GM21528 (cell line): Measurements from ENCODE around the gene TSPAN12.
"Not testable (repeated sequence)": the region's sequence is repeated elsewhere in the genome, so short reads cannot be mapped to it uniquely, and the experiment has no call there.

Experiments used
- ATAC-seq: cut with Tn5 transposase; IDR thresholded peaks from one replicate; pipeline ENCODE4 v1.9.1; 2021; ENCODE audit warnings: mild to moderate bottlenecking, moderate library complexity; ENCODE audit not compliant: unreplicated experiment, low FRiP score

TSPAN12 gene

DNA sequence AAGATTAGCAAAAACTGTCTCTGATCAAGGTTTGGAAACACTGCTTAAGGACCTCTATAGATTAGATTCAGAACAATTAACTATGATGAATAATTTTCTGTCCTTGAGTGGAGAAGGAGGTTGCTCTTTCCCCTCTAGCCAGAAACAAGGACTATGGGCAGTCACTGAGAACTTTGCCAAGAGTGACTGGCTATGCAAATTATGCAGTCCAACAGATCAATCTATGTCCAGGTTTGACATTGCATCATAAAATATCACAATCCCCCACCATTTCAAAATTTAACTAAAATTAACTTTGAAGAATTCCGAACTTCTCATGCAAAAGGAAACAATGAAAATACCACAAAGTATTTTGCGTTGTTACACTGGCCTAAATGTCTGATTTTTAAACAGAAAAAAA, 50.6 kb downstream of the TSPAN12 start:
- ATAC-seq = no peak

DNA sequence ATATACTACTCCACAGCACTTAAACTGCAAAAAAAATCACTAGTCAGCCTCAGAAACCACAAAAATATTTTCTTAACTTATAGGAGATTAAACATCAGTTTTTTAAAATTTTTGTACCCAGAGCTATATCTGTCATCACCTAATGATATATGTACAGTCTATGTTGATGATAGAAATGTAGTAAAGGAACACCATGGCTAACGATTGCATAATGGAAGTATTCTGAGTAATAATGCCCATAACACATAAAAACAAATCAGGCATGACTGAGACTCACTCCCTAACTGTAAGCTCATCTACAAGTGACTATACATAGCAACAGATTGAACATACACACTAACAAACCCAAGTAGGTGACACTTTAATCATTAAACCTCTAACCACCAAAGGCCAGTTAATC, 51.3 kb downstream of the TSPAN12 start:
- no peak for ATAC-seq

DNA sequence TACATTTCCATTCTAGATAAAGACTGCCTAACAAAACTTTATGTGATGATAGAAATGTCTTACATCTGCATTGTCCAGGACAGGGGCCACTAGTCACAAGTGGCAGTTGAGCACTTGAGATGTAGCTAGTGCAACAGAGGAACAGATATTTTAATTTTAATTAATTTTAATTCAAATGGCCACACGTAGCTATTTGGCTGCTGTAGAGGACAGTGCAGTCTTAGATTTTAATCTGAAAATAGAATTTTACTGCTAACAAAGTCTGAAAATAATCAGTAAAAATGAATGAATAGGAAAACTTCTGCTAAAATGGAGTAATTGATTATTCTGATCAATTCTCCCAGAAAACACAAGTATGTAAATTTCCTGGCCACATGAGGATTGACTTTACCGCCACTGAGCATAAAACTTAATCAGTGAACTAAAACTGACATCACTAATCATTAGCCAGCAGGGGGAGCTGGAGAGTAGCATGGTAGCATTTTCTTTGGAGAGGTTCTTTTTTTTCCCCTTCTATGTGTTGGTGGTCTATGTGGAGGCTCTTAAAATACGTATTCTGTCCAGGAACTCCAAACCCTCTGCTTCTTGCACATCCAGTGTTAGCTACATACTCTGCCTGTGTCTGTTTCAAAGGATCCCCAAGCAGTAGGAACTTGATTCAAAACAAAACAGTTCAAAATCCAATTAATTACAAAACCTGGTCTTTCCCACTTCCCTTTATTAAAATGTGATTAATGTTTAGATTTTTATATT, 52.1 kb downstream of the TSPAN12 start:
- ATAC-seq = peak; percentile 85

DNA sequence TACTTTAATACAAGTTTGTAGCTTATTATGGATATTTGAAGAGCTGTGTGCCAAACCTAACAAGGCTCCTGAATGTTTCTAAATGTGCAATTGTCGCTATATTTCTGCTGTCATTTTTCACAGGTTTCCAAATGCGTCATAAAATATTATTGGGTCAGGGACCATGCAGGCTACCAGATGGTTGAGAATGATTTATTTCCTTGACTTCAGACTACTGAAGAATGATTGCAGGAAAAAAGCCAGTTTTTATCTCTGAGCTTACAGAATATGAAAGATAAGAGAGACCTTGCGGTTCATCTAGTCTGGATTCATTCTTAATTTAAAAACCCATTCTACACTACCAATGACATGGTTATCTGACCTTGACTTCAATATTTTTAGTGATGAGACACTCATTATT, 55.2 kb downstream of the TSPAN12 start:
- ATAC-seq = no peak

DNA sequence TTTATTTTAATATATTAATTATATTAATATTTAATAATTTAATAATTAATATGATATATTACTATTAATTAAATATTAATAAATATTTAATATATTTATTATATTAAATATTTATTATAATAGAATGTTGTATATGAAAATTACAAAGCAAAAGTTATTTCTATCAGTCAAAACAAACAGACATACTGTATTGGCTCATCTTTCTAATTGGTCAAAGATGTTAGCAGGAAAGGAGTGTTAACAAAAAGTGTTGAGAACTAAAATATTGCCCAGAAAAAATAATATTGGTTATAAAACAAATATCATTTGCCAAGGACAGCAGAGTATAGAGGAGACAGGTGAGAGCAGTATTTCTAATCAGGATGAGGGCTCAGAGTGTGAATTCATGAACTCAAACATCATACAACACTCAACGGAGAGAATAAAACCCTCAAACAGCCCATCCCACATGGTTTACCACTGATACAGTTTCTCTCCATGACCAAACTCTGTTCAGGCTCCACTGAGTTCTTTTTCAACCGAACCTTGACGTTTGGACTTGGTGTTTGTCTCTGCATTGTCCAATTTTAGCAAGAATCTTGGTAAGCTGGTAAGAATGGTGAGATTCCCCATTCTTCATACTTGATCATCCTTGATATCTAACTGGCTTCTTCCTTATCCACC, 58.0 kb downstream of the TSPAN12 start:
- ATAC-seq = no peak

DNA sequence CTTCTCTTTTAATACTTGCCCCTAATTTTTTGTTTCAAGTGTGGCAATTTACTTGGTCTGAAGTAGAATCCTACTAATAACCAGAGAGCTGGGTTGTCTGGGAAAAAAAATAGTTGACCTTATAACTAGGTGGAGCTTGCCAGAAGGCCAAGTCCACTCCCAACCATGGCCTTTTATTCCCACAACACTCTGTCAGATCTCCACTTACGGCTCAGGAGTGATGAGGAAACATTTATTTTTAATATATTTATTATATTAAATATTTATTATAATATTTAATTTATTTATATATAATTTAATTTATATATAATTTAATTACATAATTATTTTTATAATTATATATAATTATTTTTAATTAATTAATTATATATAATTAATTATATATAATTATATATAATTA, 58.8 kb downstream of the TSPAN12 start:
- no peak for ATAC-seq

DNA sequence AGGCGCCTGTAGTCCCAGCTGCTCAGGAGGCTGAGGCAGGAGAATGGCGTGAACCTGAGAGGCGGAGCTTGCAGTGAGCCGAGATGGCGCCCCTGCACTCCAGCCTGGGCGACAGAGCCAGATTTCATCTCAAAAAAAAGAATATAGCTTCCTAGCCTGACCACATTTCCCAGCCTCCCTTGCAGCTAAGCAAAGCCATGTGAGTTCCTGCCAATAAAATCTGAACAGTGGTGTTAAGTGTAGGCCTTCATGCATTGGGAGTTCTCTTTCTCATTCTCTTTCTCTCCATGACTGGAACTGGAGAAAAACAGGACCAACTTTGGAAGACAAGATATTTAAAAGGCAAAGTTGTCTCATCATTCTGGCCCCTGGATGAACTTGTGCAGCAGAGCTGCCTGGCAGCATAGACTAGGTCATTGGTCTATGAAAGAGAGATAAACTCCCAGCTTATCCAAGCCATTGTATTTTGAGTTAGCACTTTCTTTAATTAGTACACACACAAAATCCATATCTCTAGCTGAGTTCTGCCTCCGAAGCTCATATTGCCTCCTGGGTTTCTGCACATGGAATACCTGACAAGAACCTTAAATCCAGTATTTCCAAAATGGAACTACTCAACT, 60.8 kb downstream of the TSPAN12 start:
- no peak for ATAC-seq

DNA sequence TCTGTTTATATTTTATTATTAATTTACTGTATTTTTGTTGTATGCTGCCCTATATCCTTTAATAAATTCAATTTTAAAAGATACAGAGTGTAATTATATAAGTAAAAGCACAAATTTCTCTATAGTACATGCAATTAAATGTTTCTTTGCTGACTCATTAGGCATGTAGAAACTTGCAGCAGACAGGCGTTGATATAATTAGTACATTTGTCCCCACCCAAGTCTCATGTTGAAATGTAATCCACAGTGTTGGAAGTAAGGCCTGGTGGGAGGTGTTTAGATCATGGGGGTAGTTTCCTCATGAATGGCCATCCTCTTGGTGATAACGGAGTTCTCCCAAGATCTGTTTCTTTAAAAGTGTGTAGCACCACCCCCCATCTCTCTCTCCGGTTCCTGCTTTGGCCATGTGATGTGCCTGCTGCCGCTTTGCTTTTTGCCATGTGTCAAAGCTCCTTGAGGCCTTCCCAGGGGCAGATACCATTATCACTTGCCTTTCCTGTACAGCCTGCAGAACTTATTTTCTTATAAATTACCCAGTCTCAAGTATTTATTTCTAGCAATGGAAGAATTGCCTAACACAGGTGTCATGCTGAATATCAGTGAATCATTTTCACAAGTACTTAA, 63.7 kb downstream of the TSPAN12 start:
- ATAC-seq = no peak

DNA sequence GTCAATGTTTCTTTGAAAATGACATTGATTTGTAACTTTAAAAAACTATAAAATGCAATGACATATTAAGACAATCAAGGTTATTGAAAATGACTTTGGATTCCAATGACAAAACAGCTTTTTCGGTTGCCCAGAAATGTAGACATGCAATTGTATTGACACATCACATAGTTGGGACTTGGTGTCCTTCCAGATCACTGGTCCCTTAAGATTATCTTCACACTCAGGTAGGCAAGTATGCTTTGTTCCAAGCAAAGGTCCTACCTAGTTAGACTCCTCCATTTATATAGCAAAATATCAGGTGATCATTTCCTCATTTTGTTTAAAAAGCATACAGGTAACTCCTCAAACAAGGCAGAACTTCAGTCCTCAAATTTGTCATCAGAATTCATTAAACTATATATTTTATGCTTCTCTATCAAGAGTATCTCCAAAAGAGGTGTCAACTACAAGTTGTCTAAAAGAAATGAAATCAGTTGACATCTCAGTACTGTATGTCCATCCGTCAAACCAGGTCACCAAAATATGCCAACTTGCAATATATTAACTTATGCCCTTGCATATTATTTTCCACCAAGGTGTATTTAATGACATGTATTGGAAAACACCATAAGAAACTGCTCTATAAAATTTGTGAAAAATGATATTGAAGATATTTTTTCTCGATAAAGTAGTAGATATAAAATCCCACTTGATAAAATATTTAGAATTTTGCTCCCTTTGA, 64.6 kb downstream of the TSPAN12 start:
- ATAC-seq = no peak

DNA sequence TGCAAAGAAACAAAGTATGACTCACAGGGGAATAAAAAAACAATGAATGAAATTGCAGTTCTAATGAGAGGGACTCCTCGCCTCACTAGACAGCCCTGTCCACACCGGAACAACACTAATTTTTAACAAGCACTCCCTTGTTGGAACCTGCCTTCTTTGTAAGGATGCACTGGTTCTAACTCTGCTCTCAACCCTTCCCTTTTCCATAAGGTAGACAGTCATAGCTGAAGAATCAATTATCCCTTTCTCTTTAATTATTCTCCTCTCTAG, 65.1 kb downstream of the TSPAN12 start:
- no peak for ATAC-seq

DNA sequence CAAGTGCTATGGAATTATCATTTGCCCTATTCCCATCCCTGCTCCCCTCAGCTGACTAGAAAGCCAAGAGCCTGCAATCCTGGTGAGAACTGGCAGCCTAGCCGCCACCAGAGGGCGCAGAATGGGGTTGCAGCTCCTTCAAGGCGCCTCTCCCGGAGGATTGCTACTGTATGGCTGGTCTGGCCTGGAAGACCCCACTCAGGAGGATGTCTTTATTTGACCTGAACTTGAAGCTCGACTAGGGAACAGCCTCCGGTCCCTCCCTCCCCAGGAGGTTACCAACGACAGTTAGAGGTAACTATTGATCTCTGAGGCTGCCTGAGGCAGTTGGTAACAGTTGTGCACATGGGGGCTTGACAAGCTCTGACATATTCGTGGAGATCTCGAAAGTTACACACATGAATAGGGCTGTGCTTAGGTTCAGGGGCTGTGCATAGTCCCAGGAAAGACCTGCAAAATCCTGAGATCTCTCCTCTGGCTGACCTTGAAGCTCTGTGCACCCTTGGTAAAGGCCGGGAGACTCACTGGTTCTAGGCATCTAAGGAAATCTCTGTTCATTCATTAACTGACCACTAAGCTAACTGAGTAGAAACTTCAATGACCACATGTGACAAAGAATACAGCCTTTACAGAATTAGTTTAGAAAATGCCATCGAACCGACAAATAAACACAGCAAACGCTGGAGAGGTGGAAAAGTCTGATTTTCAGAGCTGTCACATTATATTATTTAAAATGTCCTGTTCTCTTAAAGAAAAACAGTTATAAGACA, 65.7 kb downstream of the TSPAN12 start:
- ATAC-seq = peak; percentile 97

DNA sequence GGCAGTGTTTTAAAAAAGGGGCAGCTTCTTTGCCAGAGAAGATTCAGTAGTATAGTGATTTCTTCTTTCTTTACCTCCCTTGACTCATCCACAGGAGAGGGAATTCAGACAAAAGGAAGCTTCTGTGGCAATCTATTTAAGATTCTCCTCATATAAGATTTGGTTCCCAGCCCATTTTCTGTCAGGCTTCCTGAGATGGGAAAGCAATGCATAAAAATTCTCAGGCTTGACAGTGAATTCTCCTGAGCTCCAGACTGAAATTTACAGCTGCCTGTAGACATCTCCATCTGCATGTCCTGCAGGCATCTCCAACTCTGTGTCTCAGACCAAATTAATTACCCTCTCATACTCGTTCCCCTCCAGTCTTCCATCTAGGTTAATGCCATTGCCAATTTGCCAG, 72.8 kb downstream of the TSPAN12 start:
- ATAC-seq = no peak

DNA sequence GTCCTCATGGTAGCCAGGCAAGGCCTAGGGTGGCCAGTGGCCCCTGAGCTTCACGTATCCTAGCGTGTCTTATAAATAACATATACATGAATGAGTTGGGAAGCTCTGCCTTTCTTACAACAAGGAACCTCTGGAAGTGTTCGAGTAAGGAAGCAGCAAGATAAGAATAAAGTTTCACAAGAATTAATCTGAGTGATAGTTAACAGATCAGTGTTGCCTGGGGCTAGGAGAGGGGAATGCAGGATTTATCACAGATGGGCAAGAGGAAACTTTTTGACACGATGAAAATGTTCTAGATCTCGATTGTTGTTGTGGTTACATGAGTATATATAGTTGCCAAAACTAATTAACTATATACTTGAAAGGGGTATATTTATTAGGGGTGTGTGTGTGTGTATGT, 74.2 kb downstream of the TSPAN12 start:
- ATAC-seq = no peak

DNA sequence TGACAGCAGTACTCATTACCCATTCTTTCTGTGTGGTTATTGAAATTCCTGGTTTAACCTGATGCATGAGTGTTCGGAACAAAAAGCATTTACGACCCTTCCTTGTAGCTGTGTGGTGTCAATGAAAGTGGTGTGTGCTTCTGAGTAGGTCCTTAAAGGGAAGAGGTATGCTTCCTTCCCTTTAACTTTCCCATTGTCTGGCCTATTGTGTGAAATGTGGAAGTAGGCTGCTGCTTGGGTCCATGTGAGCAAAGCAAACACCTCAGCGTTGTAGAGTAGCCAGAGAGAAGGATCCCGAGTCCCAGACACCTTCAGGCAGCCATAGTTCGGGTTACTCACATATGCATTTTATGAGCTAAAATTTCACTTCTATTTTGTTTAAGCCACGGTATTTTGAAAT, 74.7 kb downstream of the TSPAN12 start:
- no peak for ATAC-seq

DNA sequence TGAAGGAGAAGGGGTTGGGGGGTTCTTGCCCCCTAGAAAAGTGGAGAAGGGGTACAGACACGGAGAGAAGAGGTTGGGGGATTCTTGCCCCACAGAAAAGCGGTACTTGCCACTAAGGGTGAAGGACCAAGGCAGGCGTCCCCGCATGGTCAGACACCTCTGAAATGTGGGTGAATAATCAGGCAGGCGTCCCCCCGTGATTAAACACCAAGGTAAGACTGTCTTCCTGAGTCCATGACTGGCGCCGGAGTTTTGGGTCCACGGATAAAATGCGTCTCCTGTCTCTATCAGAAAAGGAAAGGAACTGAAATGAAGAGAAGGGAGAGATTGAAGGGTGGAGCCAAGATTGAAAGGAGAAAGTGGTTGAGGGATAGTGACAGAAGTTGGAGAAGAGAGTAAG, 76.0 kb downstream of the TSPAN12 start:
- ATAC-seq = not testable (repeated sequence)

DNA sequence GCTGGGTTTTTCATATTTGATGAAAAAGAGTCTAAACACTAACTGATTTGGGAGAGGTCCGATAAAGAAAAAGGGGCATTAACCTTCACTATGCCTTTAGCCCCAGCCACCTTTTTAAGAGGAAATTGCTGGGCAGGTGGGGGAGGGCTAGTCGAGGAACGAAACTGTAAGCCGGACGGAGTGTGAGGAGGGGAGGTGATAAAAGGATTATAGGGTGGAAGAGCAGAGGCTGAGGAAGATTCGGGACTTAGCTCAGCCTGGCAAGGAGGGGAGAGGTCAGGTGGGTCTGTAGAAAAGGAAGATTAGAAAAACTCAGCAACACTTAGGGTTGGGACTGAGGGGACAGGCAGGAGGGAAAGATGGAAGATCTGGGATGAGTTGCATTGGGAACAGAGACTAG, 77.0 kb downstream of the TSPAN12 start:
- ATAC-seq = no peak

DNA sequence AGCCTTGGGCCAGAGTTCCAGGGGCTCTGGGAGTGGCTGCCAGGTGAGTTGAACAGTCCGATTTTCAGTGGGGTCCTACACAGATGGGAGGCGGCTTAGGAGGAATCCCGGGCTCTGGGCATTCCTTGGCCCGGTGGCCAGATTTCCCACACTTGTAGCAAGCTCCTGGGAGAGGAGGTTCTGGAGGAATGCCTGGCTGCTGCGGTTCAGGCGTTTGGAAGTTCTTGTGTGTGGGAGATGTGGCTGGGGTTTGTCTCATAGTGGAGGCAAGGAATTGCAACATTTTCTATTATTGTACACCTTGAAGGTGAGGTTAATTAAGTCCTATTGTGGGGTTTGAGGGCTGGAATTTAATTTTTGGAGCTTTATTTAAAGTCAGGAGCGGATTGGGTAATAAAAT, 77.5 kb downstream of the TSPAN12 start:
- ATAC-seq = not testable (repeated sequence)

DNA sequence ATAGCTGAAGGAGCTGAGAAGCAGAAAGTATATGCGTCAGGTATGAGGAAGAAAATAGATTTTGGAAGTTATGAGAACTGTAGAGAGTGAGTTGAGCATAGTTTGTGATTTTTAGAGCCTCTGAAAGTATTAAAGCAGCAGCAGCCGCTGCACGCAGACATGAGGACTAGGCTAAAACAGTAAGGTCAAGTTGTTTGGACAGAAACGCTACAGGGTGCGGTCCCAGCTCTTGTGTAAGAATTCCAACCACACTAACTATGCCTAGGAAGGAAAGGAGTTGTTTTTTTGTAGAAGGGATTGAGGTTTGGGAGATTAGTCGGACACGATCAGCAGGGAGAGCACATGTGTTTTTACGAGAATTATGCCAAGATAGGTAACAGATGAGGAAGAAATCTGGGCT, 78.9 kb downstream of the TSPAN12 start:
- not testable (repeated sequence) for ATAC-seq

DNA sequence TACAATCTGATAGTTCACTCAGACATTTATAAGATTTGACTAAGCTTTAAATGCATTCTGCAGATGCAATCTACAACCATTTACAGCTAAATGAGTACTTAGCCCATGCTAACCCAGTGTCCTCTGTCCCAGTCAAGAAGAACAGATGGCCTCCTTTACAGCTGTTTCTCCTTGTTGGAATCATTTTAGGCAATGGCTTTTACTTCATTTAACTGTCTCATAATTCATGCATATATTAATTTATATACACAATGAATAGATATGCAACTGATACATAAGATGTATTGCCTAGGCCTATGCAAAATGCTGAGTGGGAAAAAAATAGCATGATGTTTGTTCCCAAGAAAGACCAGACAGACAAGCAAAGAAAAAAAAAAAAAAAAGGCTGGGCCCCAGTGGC, 82.2 kb downstream of the TSPAN12 start:
- no peak for ATAC-seq

DNA sequence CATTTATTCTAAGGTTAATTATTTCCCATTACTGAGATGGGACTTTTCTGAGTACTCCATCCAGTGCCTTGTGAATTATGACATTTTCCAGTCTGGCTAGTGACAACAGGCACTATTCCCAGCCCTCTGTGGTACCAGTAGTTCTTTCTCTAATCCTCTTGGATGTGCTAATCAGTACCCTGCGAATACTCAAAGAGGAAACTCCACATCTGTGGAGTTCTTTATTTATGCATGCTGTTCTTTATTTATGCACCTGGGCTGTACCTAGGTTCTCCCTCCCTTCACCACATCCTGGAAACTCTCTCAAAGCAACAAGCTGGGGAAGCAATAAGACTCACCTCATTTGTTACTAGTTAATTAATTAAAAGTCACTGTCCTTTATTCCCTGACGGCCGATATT, 83.5 kb downstream of the TSPAN12 start:
- no peak for ATAC-seq
